NCI-H2171 treated with DMSO at 0.1 percent for 48 hours (cell line): ENCODE data around the gene CCDC78.

Experiments used
- DNase-seq: peaks from one replicate; lab custom pipeline; 2025; lab: John Stamatoyannopoulos, UW

The CCDC78 gene

DNA sequence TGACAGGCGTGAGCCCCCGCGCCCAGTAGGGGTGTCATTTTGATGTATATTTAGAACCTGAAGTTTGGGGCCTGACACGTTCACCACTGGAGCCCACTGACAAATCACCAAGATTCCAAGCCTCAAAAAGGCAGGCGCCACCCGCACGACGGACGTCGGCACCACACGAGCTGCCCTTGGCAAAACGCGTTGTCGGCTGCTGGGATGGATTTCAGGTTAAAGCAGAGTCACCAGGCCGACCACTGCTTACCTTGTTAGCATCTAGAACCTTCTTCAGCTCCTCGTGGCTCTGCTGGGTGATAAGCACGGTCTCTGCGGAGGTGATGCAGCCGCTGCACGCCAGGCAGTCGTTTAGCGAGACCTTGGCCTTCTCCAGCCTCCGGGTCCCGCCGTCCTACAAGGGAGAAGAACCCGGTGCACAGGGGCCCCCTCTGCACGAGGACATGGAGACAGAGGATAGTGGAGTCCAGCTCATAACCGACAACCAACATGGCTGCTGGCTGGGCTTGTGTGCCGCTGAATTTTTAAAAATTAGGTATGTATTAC lies 10.8 kb upstream of the CCDC78 start:
- no peak for DNase-seq

DNA sequence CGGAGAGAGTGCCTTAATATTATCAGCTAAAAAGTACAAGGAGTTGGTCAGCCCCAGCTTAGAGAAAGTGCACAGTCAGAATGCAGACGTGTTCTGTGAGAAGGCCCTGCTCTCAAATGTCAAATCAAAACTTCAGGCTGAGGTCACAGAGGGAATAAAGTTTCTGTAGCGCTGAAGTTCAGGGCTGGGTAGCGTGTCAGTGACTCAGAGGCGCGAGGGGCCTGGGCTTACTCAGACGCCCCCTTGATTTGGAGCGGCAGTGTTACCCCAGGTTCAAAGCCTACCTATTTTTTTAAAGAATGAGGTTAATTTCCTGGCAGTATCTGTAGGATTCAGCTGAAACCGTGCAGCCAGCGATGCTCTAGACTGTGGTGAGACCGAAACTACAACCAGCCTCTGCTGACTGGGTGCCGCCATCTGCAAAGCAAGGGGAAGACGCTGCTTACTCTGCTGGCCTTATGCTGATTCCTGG lies 9.8 kb upstream of the CCDC78 start:
- no peak for DNase-seq

DNA sequence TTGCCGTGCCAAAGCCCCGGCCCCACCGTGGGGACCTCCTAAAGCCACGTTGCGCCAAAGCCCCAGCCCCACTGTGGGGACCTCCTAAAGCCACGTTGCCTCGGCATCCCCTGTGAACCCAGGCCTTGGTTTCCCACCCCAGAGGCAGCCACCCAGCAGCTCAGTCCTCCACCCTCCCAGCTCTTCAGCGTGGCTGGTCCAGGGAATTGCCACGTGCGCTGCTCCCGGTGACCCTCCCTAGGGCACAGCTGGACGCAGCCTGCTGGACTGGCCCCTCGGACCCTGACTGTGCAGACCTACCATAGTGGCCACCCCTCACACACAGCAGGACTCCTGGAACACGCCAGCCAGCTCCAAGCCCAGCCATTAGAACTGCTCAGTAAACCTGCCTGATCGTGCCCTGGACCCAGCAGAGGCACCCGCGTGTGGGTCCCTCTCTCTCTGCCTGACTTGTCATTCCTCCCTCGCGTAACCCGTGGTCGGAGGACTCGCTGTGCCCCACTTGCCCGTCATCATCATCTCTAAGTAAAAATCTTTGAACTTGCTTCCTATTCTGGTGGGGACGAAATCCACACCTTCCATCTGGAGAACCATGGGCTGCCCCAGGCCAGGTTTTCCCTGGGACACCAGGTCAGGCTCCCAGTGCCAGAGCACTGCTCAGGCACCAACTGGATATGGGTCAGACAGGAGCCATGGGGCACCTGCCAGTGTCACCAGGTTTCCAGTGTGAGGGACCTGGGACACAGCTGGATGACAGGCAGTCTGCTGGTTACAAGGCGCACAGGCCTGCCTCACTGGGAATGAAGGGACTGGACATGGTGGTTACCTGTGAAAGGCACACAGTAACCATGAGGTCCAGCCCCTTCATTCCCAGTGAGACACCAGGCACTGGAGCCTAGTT lies 9.0 kb upstream of the CCDC78 start:
- no peak for DNase-seq

DNA sequence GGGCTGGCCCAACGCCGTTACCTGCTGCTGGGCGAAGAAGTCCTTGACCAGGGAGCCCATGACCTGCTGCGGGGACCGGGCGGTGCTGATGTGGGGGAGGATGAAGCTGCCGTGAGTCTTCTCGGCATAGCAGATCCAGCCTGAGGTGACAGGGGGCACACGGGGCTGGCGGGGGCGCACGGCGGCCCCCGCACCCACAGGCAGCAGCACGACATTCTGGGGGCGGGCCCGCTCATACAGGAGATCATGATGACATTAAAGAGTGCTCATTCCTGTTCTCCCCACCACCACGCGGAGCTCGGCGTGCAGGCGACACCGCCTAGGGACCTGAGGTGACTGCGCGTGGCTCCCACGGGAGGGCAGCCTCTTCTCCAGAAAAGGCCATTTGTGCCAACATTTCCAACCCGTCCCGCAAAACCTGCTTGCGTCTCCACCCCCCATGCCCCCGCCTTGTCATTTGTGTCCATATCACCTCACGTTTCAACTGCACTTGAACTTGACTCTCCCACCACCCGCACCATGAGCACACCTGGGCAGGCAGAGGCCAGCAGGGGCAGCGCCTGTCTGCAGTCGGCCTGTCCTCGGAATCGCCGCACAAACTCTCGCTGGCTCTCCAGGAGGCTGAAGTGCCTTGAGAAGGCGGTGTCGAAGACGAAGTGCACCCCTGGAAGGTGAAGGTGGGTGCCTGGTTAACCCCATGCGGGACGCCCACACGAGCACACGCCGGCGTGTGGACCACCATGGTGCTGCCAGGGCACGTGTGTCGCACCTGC lies 8.2 kb upstream of the CCDC78 start:
- no peak for DNase-seq

DNA sequence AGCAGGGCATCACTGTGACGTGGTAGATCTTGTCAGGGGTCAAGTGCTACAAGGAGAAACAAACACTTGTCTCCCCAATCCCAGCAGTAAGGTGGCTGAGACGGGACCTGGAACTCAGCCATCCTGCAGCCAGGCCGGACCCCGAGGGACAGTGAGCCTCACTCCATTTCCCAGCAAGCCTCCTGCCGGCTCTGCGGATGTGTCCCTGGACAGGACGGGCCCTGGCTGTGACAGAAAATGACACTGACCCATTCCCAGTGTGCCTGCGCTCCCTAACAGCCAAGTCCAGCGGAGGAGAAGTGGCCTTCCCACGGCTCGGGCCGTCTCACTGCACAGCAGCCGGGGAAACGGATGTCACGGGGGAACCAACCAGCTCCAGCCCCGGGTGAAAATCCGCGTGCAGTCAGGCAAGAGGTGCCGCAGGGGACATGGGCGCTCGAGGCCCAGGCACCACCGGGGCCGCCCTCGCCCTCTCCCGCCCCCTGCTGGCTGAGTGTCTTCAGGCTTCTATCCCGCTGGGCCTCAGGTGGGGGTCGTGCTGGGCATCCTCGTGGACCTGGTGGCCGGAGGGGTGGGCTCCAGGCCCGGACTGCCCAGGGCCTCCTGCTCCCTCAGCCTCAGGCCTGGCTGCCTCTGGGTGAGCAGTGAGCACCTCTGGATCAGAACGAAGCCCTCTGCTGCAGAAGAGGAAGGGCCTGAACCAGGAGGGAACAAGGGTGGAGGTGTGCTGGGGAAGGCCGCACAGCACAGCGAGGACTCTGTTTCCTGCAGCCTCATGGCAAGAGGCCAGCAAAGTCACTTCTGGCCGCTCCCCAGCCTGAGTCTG lies 7.4 kb upstream of the CCDC78 start:
- no peak for DNase-seq

DNA sequence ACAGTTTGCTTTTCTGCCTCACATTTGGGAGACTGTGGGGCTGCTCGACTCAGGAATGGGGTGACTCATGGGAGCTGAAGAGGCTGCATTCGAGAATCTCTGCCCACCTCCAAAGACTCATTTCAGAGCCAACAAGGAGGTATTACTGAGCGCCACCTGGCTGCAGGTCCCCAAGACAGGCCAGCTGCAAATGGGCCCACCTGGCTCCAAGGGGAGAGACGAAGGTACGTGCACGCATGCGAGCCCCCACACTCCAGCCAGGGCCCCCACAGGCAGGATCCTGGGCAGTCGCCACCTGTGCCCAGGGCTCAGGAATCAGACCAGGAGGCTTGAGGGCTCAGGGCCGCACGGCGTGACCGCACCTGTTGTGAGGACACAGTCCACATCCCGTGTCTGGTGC lies 6.7 kb upstream of the CCDC78 start:
- DNase-seq, result no peak

DNA sequence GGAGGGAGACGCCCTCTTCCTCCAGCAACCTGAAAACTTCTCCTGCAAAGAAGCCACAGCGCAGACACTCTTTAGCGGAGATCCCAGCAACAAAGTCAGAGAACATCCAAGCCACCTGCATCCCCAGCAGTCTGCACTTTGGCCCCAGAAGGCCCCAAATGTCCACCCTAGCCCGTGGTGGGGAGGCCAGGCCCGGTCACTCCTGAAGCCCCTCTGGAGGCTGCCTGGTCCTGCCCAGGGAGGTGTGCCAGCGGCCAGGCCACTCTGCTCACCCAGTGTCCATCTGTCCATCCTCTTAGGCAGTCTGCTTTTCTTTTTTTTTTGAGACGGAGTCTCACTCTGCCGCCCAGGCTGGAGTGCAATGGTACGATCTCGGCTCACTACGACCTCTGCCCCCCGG lies 6.1 kb upstream of the CCDC78 start:
- no peak for DNase-seq

DNA sequence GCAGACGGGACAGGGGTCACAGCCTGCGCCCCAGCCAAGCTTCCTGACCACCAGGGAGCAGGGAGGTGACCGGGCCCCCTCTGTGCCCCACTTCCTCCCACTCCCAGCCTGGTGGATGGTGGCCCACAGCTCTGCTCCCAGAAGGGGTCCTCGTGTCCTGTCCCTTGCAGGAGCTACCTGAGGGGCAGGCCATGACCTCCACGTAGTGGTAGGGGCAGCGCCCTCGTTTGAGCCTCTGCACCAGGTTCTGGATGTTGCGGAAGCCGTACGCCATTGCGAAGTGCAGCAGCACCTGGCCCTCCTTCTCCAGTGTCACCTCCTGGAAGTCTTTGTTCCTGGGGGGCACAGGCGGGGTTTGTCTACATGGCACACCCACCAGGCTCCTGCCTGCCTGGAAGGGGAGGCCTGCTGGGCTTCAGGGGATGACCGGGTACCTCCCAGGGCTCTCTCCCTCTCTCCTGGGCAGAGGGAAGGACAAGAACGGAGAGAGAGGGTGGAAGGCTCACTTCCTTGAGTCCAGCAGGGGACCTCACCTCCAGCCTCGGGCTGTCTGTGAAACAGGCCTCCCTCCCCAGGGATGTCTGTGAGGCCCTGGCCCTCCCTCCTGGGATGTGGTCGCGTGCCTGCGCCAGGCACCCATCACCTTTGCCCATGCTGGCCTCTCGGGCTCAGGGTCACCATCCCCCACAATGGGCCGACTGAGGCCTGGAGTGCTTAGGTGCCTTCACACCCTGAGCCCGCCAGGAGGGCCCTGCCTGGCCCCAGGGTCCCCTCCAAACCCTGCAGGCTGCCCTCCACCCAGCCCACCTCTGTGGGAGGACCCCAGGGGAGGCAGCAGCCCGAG lies 4.6 kb upstream of the CCDC78 start:
- no peak for DNase-seq

DNA sequence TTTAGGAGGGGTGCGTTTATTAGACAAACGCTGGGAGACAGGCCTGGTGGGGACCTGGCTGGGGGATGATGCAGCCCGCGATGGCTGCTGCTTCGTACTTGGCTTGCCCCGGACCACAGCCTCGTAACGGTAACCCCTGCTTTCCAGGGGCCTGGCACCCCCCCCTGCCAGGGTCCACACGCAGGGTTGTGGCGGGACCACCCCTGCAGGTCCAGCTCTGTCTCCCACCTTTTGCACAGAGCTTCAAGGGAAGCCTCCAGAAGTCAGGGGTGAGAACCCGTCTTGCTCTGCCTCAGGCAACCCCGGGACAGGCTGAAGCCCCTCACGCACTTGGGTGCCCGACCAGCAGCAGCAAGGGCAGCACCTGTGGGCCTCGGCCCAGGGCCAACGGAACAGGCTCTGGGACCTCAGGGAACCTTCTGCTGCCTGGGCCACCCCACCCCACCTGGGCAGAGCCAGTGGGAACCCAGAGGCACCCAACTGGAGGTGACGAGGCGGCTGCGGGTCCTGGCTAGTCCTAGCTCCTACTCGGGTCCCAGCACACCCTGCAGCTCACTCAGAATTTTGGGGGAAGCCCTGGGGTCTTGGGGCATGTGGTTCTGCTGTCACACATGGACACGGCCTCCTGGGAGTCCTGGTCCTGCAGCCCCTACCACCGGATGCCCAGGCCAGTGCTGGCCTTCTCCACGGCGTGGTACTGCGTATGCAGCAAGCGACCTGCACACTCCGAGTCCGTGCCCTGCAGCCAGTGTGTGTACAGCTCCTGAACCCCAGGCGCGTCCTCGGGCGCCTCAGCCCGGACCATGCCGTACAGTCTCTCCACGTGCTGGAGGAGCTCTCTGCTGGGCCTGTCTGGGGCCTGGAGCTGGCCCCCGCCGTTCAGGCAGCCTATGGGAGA lies 3.8 kb upstream of the CCDC78 start:
- no peak for DNase-seq

DNA sequence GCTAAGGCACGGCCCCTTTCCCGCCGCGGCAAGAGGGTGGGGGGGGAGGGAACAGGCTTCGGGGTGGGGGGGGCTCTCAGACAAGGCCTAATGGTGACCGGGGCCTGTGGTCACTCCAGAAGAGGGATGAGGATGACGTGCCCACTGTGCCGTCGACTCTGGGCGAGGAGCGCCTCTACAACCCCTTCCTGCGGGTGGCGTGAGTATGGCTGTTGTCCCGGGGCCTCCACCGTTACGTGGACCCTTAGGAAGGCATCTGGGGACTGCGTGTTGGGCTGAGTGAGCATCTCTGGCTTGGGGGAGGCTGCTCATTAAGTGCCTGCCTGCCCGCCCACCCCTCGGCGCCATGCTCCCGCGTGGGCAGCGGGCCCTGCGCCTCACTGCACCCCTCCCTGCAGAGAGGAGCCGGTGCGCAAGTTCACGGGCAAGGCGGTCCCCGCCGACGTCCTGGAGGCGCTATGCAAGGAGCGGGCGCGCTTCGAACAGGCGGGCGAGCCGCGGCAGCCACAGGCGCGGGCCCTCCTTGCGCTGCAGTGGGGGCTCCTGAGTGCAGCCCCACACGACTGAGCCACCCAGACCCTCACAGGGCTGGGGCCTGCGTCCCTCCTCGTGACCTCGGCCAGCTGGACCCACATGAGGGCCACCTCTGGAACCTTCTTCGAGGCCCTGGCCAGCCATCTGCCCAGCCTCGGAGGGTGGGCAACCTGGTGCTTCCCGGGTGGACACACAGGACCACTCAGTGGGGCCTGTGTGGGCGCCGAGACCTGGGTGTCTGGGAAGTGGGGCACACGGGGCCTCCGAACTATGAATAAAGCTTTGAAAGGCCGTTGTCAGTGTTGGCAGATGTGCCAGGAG lies 2.9 kb upstream of the CCDC78 start:
- no peak for DNase-seq

DNA sequence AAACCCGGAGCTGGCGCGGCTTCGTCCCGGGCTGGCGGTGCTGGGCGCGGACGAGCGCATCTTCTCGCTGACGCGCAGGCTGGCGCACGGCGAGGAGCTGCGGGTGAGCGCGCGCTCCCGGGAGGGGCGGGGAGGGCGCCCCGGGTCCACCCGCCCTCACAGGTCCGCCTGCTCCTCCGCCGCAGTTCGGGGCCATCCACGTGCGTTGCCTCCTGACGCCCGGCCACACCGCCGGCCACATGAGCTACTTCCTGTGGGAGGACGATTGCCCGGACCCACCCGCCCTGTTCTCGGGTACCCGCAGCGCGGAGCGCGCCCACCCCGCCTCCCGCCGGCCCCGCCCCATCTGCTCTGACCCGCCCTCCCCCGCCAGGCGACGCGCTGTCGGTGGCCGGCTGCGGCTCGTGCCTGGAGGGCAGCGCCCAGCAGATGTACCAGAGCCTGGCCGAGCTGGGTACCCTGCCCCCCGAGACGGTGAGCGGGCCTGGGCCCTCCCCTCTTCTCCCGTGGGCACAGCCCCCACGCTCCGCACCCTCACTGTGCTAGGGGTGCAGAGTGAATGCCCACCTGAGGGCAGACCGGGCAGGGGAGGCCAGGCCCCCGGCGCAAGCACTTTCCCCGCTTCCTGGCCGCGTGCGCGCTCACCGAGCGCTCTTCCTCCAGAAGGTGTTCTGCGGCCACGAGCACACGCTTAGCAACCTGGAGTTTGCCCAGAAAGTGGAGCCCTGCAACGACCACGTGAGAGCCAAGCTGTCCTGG lies 2.1 kb upstream of the CCDC78 start:
- peak; percentile 55 for DNase-seq

DNA sequence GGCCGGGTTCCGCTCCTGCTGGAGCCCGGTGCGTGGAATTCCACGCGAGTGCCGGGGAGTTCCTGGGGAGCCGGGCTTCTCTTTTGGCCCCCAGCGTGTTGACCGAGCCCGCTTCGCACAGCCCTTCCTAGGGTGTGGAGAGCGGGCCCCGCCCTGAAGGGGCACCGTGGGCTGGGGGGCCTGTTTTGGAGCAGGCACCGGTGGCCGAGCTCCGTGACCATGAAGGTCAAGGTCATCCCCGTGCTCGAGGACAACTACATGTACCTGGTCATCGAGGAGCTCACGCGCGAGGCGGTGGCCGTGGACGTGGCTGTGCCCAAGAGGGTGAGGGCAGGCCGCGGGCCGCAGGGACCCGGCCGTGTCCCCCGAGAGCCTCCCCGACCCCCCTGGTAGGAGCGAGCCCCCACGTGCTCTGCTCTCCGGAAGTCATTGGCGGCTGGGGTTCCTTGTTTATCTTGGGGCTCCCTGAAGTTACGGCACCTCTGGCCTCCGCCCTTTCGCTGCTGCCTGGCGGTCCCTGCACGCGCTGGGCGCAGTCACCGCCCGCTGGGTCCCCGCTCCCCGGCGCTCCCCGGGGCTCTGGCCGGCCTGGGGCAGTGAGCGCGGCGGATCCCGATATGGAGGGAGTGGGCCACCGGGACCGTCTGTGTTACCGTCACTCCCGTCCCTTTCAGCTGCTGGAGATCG lies 1.2 kb upstream of the CCDC78 start:
- DNase-seq, result peak; percentile 3

DNA sequence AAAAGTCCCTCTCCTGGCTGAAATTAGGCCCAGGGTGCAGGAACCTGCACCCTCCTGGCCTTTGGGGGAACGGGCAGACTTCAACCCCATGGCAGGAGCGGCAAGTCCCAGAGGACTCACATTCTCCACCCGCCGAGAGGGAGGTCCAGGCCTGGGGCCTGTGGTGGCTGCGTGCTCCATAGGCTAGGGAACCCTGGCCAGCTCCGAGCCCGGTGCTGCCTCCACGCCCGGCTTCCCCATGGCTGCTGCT lies 130 bp downstream of the CCDC78 start:
- no peak for DNase-seq

DNA sequence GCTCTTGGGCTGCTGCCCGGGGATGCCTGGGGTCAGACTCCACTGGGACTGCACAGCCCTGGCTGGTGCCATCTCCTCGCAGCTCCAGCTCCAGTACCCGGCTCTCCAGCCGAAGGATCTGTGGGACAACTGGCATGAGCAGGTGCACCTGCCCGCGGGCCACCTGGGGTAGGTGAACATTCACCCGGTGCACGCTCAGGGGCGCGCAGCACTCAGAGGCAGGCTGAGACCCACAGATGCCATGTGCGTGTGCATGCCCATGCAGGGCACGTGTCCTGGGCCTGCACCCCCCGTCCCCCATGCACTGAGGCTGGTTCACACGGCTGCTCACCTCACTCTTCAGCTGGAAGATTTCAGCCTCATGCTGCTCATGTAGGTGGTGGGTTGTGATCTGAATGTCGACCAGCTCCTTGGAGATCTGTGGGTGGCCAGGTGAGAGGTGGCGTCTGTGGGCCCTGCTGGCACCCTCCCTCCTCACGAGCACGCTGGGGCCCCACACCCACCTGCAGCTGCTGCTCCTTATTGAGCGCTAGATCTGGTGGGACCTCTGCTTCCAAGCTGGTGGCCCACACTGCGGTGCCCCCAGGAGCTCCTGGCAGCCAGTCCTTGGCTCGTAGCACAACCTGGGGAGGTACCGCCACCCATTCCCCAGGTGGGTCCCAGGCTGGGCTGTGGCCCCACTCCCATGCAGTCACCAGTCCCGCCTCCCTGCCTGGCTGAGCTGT lies 618 bp downstream of the CCDC78 start:
- peak; percentile 50 for DNase-seq

DNA sequence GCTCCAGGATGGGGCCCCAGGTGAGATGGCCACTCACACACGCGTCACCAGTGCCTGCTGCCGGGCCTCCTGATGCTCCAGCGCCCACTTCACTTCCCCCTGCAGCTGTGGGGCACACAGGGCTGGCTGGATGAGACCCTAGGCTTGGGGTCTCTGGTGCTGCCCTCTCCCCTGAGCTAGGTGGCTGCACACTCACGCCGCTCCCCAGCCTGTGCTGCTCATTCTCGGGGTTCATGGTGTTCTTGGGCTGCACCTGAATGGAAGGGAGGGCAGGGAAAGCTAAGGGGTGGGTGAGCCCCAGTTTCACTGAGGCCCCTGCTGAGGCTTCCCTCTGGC lies 1.2 kb downstream of the CCDC78 start:
- DNase-seq, result no peak

DNA sequence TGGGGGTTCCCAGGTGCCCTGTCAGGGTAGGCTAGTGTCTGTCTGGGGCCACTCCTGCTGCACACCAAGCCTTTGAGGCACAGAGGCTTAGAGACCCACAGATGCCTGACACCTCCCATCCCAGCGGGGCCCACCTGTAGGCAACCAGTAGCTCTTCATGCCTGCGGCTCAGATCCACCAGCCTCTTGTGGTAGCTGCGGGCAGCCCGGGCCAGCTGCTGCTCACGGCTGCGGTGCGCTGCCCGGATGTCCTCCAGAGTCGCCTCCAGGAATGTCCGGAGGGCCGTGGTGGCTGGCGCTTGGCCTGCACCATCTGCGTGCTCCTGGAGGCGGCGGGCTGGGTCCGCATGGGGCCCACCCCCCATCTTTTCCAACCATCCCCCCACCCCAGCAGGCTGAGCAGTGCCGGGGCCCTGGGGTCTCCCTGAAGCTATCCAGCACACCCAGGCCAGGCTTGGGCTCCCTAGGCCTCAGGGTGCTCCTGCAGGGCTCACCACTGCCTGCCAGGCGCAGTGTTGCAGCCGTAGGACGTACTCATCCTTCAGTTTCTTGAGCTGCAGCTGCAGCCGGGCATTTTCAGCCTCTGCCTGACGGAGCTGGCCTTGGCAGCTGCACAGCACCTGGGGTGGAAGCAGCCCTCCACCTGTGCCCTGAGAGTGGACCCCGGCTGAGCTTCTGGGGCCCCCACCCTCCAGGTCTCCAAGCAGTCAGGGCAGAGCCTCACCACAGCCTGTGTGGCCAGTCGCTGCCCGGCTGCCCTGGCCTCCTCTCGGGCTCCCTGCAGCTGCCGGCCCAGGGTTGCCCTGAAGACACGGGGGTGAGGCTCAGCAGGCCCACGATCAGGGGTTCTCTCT lies 1.8 kb downstream of the CCDC78 start:
- DNase-seq, result no peak

DNA sequence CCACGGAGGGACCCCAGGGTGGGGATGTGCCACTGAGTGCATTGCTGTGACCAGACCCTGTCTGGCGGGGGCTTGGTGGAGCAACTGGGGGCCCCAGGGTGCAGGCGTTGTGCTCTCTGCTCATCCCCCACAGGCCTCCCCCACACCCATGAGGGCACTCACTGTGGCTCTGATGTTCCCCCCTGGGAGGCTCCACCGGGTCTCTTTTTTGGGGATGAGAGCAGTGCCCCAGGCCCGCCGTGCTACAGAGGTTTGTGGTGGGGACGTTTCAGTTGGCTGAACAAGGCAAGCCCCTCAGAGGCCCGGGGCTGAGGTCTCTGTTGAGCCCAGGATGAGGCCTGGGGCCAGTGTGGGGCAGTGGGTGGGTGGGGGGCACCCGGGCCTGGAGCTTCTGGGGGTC lies 2.5 kb downstream of the CCDC78 start:
- no peak for DNase-seq
